GM19467 (cell line): ENCODE measurements around the gene GJB4.
"Not testable (repeated sequence)": the region's sequence is repeated elsewhere in the genome, so short reads cannot be mapped to it uniquely, and the experiment has no call there.

Experiments used
- ATAC-seq: cut with Tn5 transposase; IDR thresholded peaks from one replicate; pipeline ENCODE4 v1.9.1; 2021; ENCODE audit warnings: mild to moderate bottlenecking, moderate library complexity; ENCODE audit not compliant: unreplicated experiment

Gene GJB4

DNA sequence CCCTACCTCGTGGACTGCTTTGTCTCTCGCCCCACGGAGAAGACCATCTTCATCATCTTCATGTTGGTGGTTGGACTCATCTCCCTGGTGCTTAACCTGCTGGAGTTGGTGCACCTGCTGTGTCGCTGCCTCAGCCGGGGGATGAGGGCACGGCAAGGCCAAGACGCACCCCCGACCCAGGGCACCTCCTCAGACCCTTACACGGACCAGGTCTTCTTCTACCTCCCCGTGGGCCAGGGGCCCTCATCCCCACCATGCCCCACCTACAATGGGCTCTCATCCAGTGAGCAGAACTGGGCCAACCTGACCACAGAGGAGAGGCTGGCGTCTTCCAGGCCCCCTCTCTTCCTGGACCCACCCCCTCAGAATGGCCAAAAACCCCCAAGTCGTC is 35.2 kb downstream of the GJB4 start:
- no peak for ATAC-seq

DNA sequence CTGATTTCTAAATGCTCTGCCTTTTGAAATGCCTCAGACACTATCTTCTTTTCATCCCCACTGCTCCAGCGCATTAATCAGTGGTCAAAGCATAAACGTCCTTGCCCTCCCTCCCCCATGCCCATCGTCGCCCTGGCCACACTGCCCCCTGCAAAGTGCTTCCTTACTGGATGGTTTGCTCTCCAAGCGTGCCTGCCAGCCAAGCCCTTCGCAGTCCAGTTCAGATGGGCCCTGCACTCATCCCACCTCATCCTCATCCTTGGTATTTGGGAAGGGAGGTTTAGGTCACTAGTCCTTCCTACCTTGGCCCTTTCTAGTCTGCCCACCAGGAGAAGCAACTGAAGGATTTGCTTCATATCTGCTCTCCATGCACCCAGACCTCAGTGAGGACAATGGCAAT is 36.4 kb downstream of the GJB4 start:
- no peak for ATAC-seq

DNA sequence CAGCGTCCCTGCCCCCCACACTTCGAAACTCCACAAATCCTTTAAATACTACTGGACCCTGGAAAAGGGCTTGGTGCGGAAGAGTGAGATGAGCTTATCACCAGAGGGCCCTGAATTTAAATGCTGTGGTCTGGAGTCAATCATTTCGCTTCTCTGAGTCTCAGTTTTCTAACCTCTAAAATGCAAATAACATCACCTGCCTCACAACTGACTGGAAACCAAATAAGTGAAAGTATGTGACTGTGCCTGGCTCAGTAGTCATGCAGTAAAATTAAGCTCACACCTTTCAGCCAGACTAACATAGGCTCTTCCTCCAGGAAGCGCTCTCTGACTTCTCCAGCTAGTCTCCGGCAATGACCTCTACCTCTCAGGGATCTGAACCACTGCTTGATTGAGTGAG is 37.5 kb downstream of the GJB4 start:
- no peak for ATAC-seq

DNA sequence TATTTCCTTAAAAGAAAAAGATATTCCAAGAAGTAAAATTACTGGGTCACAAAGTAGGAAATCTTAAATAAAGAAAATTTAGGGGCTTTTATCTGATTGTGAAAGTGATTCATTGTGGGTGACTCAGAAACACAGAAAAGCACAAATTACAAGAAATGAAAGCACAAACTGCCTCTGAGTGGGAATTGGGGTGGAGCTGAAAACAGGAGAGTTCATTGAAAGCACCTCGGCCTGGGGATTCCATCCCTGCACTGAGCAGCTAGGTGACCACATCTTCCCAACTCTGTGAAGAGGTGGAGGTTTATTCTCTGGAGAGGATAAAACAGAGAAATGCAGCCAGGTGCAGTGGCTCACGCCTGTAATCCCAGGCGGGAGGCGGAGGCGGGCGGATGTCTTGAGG is 40.7 kb downstream of the GJB4 start:
- ATAC-seq, result no peak

DNA sequence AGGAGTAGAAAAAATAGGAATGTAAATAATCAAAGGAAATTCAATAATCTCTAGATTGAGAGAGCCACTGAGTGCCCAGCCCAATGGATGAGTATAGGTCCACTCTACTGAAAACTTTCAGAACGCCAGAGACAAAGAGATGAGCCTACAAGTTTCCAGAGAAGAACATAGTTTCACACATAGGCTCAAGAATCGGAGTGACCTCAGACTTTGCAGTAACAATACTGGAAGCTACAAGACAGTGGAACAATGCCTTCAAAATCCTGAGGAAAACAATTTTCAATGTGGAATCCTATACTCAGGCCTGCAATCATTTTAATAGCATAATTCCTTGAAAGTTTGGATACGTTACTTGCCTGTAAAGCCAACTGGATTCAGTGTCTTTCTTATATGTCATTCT is 44.2 kb downstream of the GJB4 start:
- no peak for ATAC-seq

DNA sequence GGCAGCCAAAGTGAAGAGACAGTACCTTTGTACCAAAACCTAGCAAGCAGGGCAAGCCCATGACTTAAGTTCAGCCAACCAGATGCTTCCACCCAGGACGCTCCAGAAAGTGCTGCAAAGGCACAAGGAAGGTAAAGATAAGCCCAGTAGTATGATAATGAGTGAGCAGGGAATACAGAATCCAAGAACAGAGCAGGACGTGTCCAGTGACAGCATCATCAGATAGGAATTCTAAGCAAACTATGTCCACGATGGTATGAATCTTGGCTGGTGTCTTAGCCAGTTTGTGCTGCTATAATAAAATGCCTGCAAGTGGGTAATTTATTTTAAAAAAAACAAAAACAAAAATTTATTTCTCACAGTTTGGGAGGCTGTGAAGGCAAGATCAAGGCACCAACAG is 46.9 kb downstream of the GJB4 start:
- no peak for ATAC-seq

DNA sequence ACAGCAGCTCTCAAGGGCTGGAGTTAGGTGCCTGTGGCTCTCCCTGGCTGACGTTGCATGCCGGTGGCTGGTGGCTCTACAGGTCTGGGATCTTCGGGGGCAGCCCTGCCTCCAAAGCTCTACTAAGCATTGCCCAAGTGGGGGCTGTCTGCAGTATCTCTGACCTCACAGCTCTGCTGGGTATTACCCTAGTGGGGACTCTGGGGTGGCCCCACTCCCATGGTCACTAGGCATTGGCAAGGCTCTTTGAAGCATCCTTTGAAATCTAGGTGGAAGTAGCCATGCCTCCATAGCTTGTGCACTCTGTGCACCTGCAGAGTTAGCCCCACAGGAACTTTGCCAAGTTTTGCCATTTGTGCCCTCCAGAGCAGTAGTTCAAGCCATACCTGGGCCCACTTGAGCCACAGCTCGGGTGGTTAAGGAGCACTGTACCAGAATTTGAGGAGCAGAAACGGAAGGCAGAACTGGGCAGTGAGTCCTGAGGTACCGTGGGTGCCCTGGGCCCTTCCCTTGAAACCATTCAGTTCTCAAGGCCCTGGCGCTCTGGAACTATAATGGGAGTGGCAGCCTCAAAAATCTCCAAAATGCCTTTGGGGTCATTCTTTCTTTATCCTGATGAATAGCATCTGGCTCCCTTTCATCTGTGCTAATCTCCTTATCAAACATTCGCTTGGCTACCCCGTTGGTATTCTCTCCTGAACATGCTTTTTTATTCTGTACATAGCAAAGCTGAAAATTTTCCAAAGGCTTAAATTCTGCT is 48.7 kb downstream of the GJB4 start:
- ATAC-seq, result no peak

DNA sequence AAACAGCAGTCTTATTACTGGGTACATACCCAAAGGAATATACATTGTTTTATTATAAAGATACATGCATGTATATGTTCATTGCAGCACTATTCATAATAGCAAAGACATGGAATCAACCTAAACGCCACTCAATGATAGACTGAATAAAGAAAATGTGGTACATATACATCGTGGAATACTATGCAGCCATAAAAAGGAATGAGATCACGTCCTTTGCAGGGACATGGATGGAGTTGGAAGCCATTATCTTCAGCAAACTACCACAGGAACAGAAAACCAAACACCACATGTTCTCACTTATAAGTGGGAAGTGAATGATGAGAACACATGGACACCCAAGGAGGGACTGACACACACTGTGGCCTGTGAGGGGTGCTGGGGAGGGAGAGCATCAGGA is 51.2 kb downstream of the GJB4 start:
- not testable (repeated sequence) for ATAC-seq
